K562 (cell line): Measurements from ENCODE around the gene TMEM239. TPM values are rescaled to one million over a fixed set of nuclear protein-coding genes. Genes with fewer than 3 reads are reported as not detected.
A peak's percentile ranks its signal among the peaks of the same experiment; 100 is the strongest.

Experiments
- ATF4 ChIP-seq: fragments of 450-650 bp; formaldehyde crosslinking; IDR thresholded peaks from 2 replicates; pipeline ENCODE4 v1.4.0; 2022; ENCODE audit warnings: mild to moderate bottlenecking, moderate library complexity
- DLX4 ChIP-seq: fragments of 250-450 bp; sonication (Bioruptor Pico); IDR thresholded peaks from 2 replicates; pipeline ENCODE4 v1.6.1; 2021; ENCODE audit warnings: mild to moderate bottlenecking
- IRF2 ChIP-seq: sonication (generic); formaldehyde crosslinking; IDR thresholded peaks from 2 replicates; pipeline ENCODE4 v1.8.1; 2022; ENCODE audit warnings: mild to moderate bottlenecking, missing genetic modification reagents
- KAT8 ChIP-seq: fragments of 450-650 bp; IDR thresholded peaks from 2 replicates; pipeline ENCODE4 v1.6.1; 2016; ENCODE audit warnings: low read depth, mild to moderate bottlenecking
- MYNN ChIP-seq, 2 experiments: sonication (generic); formaldehyde crosslinking in 1 of 2; IDR thresholded peaks; 2 replicates each; pipeline versions ENCODE4 v1.5.0 to v1.6.1; 2016 to 2020; ENCODE audit warnings: antibody characterized with exemption in 1 of 2, missing genetic modification reagents in 1 of 2
- NFIX ChIP-seq: fragments of 250-450 bp; sonication (Bioruptor Pico); IDR thresholded peaks from 2 replicates; pipeline ENCODE4 v1.4.0; 2020; ENCODE audit warnings: low read depth, mild to moderate bottlenecking, moderate library complexity
- RB1 ChIP-seq: fragments of 450-650 bp; IDR thresholded peaks from 2 replicates; pipeline ENCODE4 v1.6.1; 2017; ENCODE audit warnings: low read depth, mild to moderate bottlenecking
- SIX5 ChIP-seq, 2 experiments: IDR thresholded peaks; 2 replicates each; pipeline ENCODE4 v1.6.1; 2011; ENCODE audit warnings: low read length in 2 of 2, borderline replicate concordance in 1 of 2, low read depth in 1 of 2, mild to moderate bottlenecking in 1 of 2, moderate library complexity in 1 of 2; ENCODE audit not compliant: insufficient read depth in 1 of 2
- SMARCA5 ChIP-seq: fragments of 450-650 bp; IDR thresholded peaks from 2 replicates; pipeline ENCODE4 v1.6.1; 2016
- ZBED1 ChIP-seq: IDR thresholded peaks from 2 replicates; pipeline ENCODE4 v1.6.1; 2014
- ZBTB43 ChIP-seq: sonication (generic); formaldehyde crosslinking; IDR thresholded peaks from 2 replicates; pipeline ENCODE4 v1.8.0; 2023; ENCODE audit warnings: mild to moderate bottlenecking, missing genetic modification reagents
- ZNF263 ChIP-seq: sonication (generic); formaldehyde crosslinking; IDR thresholded peaks from 2 replicates; pipeline ENCODE4 v1.8.0; 2022; ENCODE audit warnings: mild to moderate bottlenecking, missing genetic modification reagents, borderline replicate concordance
- ZNF318 ChIP-seq, 2 experiments: fragments of 450-650 bp; IDR thresholded peaks; 2 replicates each; pipeline ENCODE4 v1.6.1; 2016; ENCODE audit warnings: mild to moderate bottlenecking in 2 of 2, borderline replicate concordance in 1 of 2, low read depth in 1 of 2, moderate library complexity in 1 of 2
- ZNF740 ChIP-seq, 3 experiments: fragments of 200-800 bp in 1 of 3; sonication (Bioruptor generic) in 1 of 3; sonication (generic) in 1 of 3; formaldehyde crosslinking in 1 of 3; IDR thresholded peaks; 2 replicates each; pipeline versions ENCODE4 v1.6.1 to v1.8.0; 2016 to 2022; ENCODE audit warnings: mild to moderate bottlenecking in 2 of 3, missing compliant biosample characterization in 2 of 3, missing genetic modification characterization in 2 of 3, missing genetic modification reagents in 1 of 3
- polyA plus RNA-seq, 8 experiments: library from polyadenylated mRNA; depleted of rRNA in 4 of 8; stranded (reverse) in 5 of 8; unstranded in 3 of 8; fragments of >200 nt; fragmentation: Nextera tagmentation in 2 of 8; fragmentation: Illumina TruSeq in 1 of 8; extraction: Ambion mirVana in 2 of 8; extraction: Trizol in 1 of 8; gene quantifications; 2 replicates each; pipeline versions ENCODE4 v1.2.1 to v1.2.3, GENCODE V29; 2011 to 2014; ENCODE audit warnings: inconsistent platforms in 1 of 8, missing spikeins in 1 of 8
- total RNA-seq, 7 experiments: library from RNA; depleted of rRNA in 6 of 7; stranded (reverse); fragments of >200 nt in 6 of 7; fragmentation: Illumina TruSeq in 2 of 7; extraction: Trizol in 2 of 7; gene quantifications; 2 replicates each; pipeline versions ENCODE4 v1.2.1 to v1.2.3, GENCODE V29; 2011 to 2021; ENCODE audit warnings: low replicate concordance in 1 of 7

Gene TMEM239
- total and polyA plus RNA-seq, 9 of the 15 experiments (the other 6 are each of a cell fraction or from before 2014, with no cell fraction given) = not detected

- TF ChIP-seq MYNN (IDR thresholded peaks at IDR 0.05) (peak; percentile 81; the same call in 1 of the 2 replicates), MYNN (CRISPR knock-in tag; IDR thresholded peaks at IDR 0.05) (no peak), NFIX (no peak), SIX5 (IDR thresholded peaks at IDR 0.05; ENCODE audit: borderline replicate concordance in 1 of 2, insufficient read depth in 1 of 2, low read depth in 1 of 2, low read length in 2 of 2) (no peak), ZNF740 (CRISPR knock-in tag; IDR thresholded peaks at IDR 0.05) (no peak), ZNF740 (tag; IDR thresholded peaks at IDR 0.05) (no peak), DLX4 (CRISPR knock-in tag) (no peak), RB1 (0 out of 2 replicates have a peak, but pooled peaks have one; percentile 18), ZNF318 (IDR thresholded peaks at IDR 0.05; ENCODE audit: borderline replicate concordance in 1 of 2, low read depth in 1 of 2) (no peak), KAT8 (no peak), ZBTB43 (CRISPR knock-in tag) (peak; percentile 99), SMARCA5 (no peak), ATF4 (CRISPR knock-in tag) (no peak), ZBED1 (no peak), IRF2 (CRISPR knock-in tag) (0 out of 2 replicates have a peak, but pooled peaks have one; percentile 59), ZNF263 (CRISPR knock-in tag) (no peak)
Observed at GRCh38 chr20:2799688-2800520, 16.3 kb upstream of the TMEM239 start (continued).
